B cell (primary cell): Measurements from ENCODE around the gene ALG8. TPM values are rescaled to one million over a fixed set of nuclear protein-coding genes. Genes with fewer than 3 reads are reported as not detected.
"Not testable (repeated sequence)": the region's sequence is repeated elsewhere in the genome, so short reads cannot be mapped to it uniquely, and the experiment has no call there.

ENCODE experiments used
- ATAC-seq: fragments of 200-7000 bp; cut with Tn5 transposase; one replicate; pipeline ENCODE4 v1.10.0; 2021; ENCODE audit warnings: low read depth, mild to moderate bottlenecking, moderate number of reproducible peaks, moderate library complexity
- CTCF ChIA-PET: fragments of 350-600 bp; sonication (Branson Sonifier 250); formaldehyde crosslinking; loops from one replicate; lab custom pipeline; 2021; ENCODE audit warnings: antibody characterized with exemption, inconsistent platforms; lab: Charles Lee
- POLR2A ChIA-PET: fragments of 350-600 bp; sonication (Branson Sonifier 250); formaldehyde crosslinking; loops from one replicate; lab custom pipeline; 2021; ENCODE audit warnings: antibody characterized with exemption; lab: Charles Lee
- DNase-seq: peaks from one replicate; pipeline ENCODE4 v3.0.0; 2013
- H2AFZ ChIP-seq: 2 replicates; pipeline ENCODE4 v1.6.1; 2012; ENCODE audit warnings: mild to moderate bottlenecking, low read depth, low read length; ENCODE audit not compliant: insufficient read depth, poor library complexity, severe bottlenecking
- H3K27ac ChIP-seq, 2 donors: 1 replicate in 1 of 2; 2 replicates in 1 of 2; pipeline ENCODE4 v1.5.1; 2012 to 2013; ENCODE audit warnings: low read length in 2 of 2, mild to moderate bottlenecking in 2 of 2, moderate library complexity in 1 of 2
- H3K27me3 ChIP-seq, 4 experiments: fragments of 200-600 bp in 1 of 4; sonication (generic) in 1 of 4; replicated peaks in 1 of 4; 1 replicate in 2 of 4; 2 replicates in 2 of 4; pipeline versions ENCODE4 v1.6.1 to v1.7.0; 2013 to 2016; ENCODE audit warnings: low read length in 3 of 4, mild to moderate bottlenecking in 2 of 4, mixed read lengths in 1 of 4, moderate library complexity in 1 of 4; ENCODE audit not compliant: insufficient read depth in 4 of 4, control insufficient read depth in 3 of 4; ENCODE audit errors: control extremely low read depth in 1 of 4
- H3K36me3 ChIP-seq, 2 experiments: replicated peaks in 1 of 2; 1 replicate in 1 of 2; 2 replicates in 1 of 2; pipeline versions ENCODE4 v1.6.1 to v1.7.1; 2013; ENCODE audit warnings: low read length in 1 of 2; ENCODE audit not compliant: insufficient read depth in 2 of 2, control insufficient read depth in 1 of 2; ENCODE audit errors: control extremely low read depth in 1 of 2, extremely low read depth in 1 of 2
- H3K4me1 ChIP-seq, 2 donors: fragments of 200-600 bp in 1 of 2; sonication (generic) in 1 of 2; 1 replicate in 1 of 2; 2 replicates in 1 of 2; pipeline versions ENCODE4 v1.5.1 to v1.6.1; 2013 to 2017; ENCODE audit warnings: low read length in 2 of 2; ENCODE audit not compliant: control insufficient read depth in 2 of 2, insufficient read depth in 2 of 2
- H3K4me2 ChIP-seq: replicated peaks from 2 replicates; pipeline ENCODE3; 2012; ENCODE audit warnings: mild to moderate bottlenecking, low read depth, low read length; ENCODE audit not compliant: poor library complexity, severe bottlenecking
- H3K4me3 ChIP-seq, 5 experiments: fragments of 200-600 bp in 1 of 5; sonication (generic) in 1 of 5; 1 replicate in 3 of 5; 2 replicates in 2 of 5; pipeline versions ENCODE4 v1.5.1 to v1.7.0; 2011 to 2016; ENCODE audit warnings: low read length in 4 of 5, mild to moderate bottlenecking in 4 of 5, low read depth in 2 of 5, control low read depth in 1 of 5, moderate library complexity in 1 of 5; ENCODE audit not compliant: insufficient read depth in 1 of 5; ENCODE audit errors: control extremely low read depth in 1 of 5, extremely low read depth in 1 of 5
- H3K79me2 ChIP-seq: fragments of 200-600 bp; sonication (generic); one replicate; pipeline ENCODE4 v1.6.0; 2016; ENCODE audit warnings: low read length; ENCODE audit not compliant: control insufficient read depth, insufficient read depth
- H3K9ac ChIP-seq: fragments of 200-600 bp; sonication (generic); 2 replicates; pipeline ENCODE4 v1.6.1; 2017; ENCODE audit warnings: mild to moderate bottlenecking, low read length, moderate library complexity
- H3K9me3 ChIP-seq, 3 donors: one replicate each; pipeline versions ENCODE4 v1.6.1 to v1.7.1; 2013; ENCODE audit warnings: low read length in 2 of 3; ENCODE audit not compliant: control insufficient read depth in 2 of 3, insufficient read depth in 1 of 3; ENCODE audit errors: control extremely low read depth in 1 of 3
- H4K20me1 ChIP-seq: 2 replicates; pipeline ENCODE4 v1.6.0; 2012; ENCODE audit warnings: mild to moderate bottlenecking, low read length; ENCODE audit not compliant: insufficient read depth, control insufficient read depth, poor library complexity, severe bottlenecking
- H3K27ac Mint-ChIP-seq: one replicate; pipeline ENCODE4 v1.8.0; 2021; ENCODE audit warnings: mixed read lengths
- H3K27me3 Mint-ChIP-seq: one replicate; pipeline ENCODE4 v1.8.0; 2021; ENCODE audit warnings: mixed read lengths
- H3K4me1 Mint-ChIP-seq: one replicate; pipeline ENCODE4 v1.8.0; 2021; ENCODE audit warnings: mixed read lengths
- H3K4me3 Mint-ChIP-seq: one replicate; pipeline ENCODE4 v1.8.0; 2021; ENCODE audit warnings: mixed read lengths
- H3K9me3 Mint-ChIP-seq: one replicate; pipeline ENCODE4 v1.8.0; 2022; ENCODE audit warnings: mixed read lengths; ENCODE audit not compliant: insufficient read depth
- CTCF ChIP-seq: fragments of 200-600 bp; IDR thresholded peaks from one replicate; pipeline ENCODE4 v1.8.0; 2022; ENCODE audit warnings: antibody characterized with exemption, mild to moderate bottlenecking
- EZH2 ChIP-seq: IDR thresholded peaks from 2 replicates; pipeline ENCODE4 v1.6.1; 2012; ENCODE audit warnings: borderline replicate concordance, low read depth, mild to moderate bottlenecking, moderate library complexity, low read length; ENCODE audit not compliant: insufficient read depth, poor library complexity, severe bottlenecking
- WGBS: methylation state at CpG from one replicate; pipeline ENCODE4 v1.1.5; 2013; ENCODE audit warnings: missing lambda C conversion rate; ENCODE audit not compliant: insufficient coverage; 5-methylcytosine and 5-hydroxymethylcytosine counted together
- intact Hi-C: fragments of 100-400 bp; cut with micrococcal nuclease; formaldehyde crosslinking; loops from one replicate; pipeline ENCODE4 v1.10.0; 2022
- polyA plus RNA-seq: library from polyadenylated mRNA; depleted of rRNA; stranded (reverse); fragments of >200 nt; gene quantifications from 2 replicates; pipeline ENCODE4 v1.2.3, GENCODE V29; 2012
- total RNA-seq, 2 donors: library from RNA; stranded (reverse); fragments of 120-200 nt in 1 of 2; gene quantifications; 1 replicate in 1 of 2; 2 replicates in 1 of 2; pipeline versions ENCODE4 v1.2.3 to v1.2.4, GENCODE V29; 2013 to 2022

ALG8 gene
- total and polyA plus RNA-seq, 2 donors (not counting 1 experiment from before 2014, with no cell fraction given): 16.7 to 28.5 TPM

- H3K27me3 ChIP-seq, H3K27me3 Mint-ChIP-seq, H3K9me3 ChIP-seq, H3K4me1 ChIP-seq, DNase-seq, H4K20me1 ChIP-seq, POLR2A ChIA-PET, CTCF ChIA-PET, intact Hi-C loops, H2AFZ ChIP-seq, H3K9me3 Mint-ChIP-seq, H3K4me1 Mint-ChIP-seq, H3K4me2 ChIP-seq, H3K36me3 ChIP-seq, H3K79me2 ChIP-seq, H3K27ac Mint-ChIP-seq, H3K4me3 Mint-ChIP-seq, H3K4me3 ChIP-seq, H3K27ac ChIP-seq, H3K9ac ChIP-seq, ATAC-seq: not testable (repeated sequence)
- WGBS: 91% methylated on average over 6 of the region's 9 CpGs
Measured at GRCh38 chr11:78059749-78060328, 79.6 kb downstream of the ALG8 start.

- Histone ChIP-seq H2AFZ (no peak overlapping the region), H3K27me3 (no peaks in the 10 kb centered on the region), H3K79me2 (no peaks in the 10 kb centered on the region), H3K9me3 (no peaks in the 10 kb centered on the region), H3K9ac (no peak overlapping the region), H3K4me1 (no peaks in the 10 kb centered on the region), H3K4me2 (no peak overlapping the region), H3K27ac (no peak overlapping the region), H3K4me3 (no peak overlapping the region), H3K36me3 (no peaks in the 10 kb centered on the region), H4K20me1 (no peaks in the 10 kb centered on the region)
- intact Hi-C loops: no loop called here
- no peak for DNase-seq
- no peak for TF ChIP-seq EZH2
- TF ChIP-seq CTCF: no peak
- Mint-ChIP-seq H3K4me1 (no peaks in the 10 kb centered on the region), H3K27me3 (no peaks in the 10 kb centered on the region), H3K27ac (no peak overlapping the region), H3K4me3 (no peak overlapping the region), H3K9me3 (no peaks in the 10 kb centered on the region)
- ChIA-PET CTCF (no interaction called here), POLR2A (interaction anchor here (0.5 kb wide), 1 partner anchor 131 kb away, joined by 3 read pairs; the partner anchor contains the start of gene KCTD21)
- ATAC-seq: no peak
- WGBS: 86% methylated on average over 9 of the region's 10 CpGs
Measured at GRCh38 chr11:78057462-78058055, 81.9 kb downstream of the ALG8 start.
